ENCODE measurements around the gene TGFB2. TPM values are rescaled to one million over a fixed set of nuclear protein-coding genes. Genes with fewer than 3 reads are reported as not detected.

TGFB2 gene
- total and polyA plus RNA-seq, 2 experiments from 2014 or later = 0.31 to 1.4 TPM

- ATAC-seq (no peak), DNase-seq (ENCODE audit: low spot score) (no peak)
- Histone ChIP-seq H4K20me1 (replicated peaks; ENCODE audit: insufficient read depth) (no peaks in the 10 kb centered on the region), H3K36me3 (ENCODE audit: insufficient read depth) (no peaks in the 10 kb centered on the region; the same call in 1 of the 2 replicates), H3K4me1 (ENCODE audit: insufficient read depth) (no peaks in the 10 kb centered on the region), H3K9me2 (ENCODE audit: insufficient read depth) (no peaks in the 10 kb centered on the region), H3K79me2 (replicated peaks; ENCODE audit: insufficient read depth) (peaks cover 24% of the 10 kb centered on the region), H3K27ac (ENCODE audit: low read depth) (no peak overlapping the region), H2AFZ (no peak overlapping the region), H3K4me2 (no peak overlapping the region), H3F3A (replicated peaks; ENCODE audit: low read depth) (no peaks in the 10 kb centered on the region), H3K27me3 (ENCODE audit: insufficient read depth) (no peaks in the 10 kb centered on the region), H3K4me3 (no peak overlapping the region)
- H3K9me3 Mint-ChIP-seq = no peaks in the 10 kb centered on the region
- peaks cover 34% of the 10 kb centered on the region for H3K36me3 Mint-ChIP-seq (ENCODE audit: low read depth)
- no peak overlapping the region for H3K4me3 Mint-ChIP-seq
- H3K27me3 Mint-ChIP-seq (ENCODE audit: insufficient read depth, low read depth, poor library complexity) = peaks cover 3% of the 10 kb centered on the region
- no peaks in the 10 kb centered on the region; the same call in 2 of the 3 replicates for H3K4me1 Mint-ChIP-seq
- TF ChIP-seq NANOG (IDR thresholded peaks at IDR 0.05; ENCODE audit: borderline replicate concordance) (no peak), JUNB (IDR thresholded peaks at IDR 0.05; ENCODE audit: unreplicated experiment) (no peak), STAT1 (IDR thresholded peaks at IDR 0.05; ENCODE audit: unreplicated experiment) (no peak), CTCF (conservative IDR thresholded peaks at IDR 0.05; ENCODE audit: low read depth in 2 of 2) (no peak), ZNF114 (CRISPR knock-in tag; IDR thresholded peaks at IDR 0.05) (no peak), EZH2phosphoT487 (IDR thresholded peaks at IDR 0.05; ENCODE audit: unreplicated experiment) (no peak), EZH2 (IDR thresholded peaks at IDR 0.05; ENCODE audit: low read depth, unreplicated experiment) (no peak), ZNF331 (CRISPR knock-in tag; IDR thresholded peaks at IDR 0.05; ENCODE audit: low read depth) (no peak), CREB1 (CRISPR knock-in tag; IDR thresholded peaks at IDR 0.05; ENCODE audit: low read depth) (no peak), REST (IDR thresholded peaks at IDR 0.05; ENCODE audit: unreplicated experiment) (no peak), POLR2AphosphoS5 (IDR thresholded peaks at IDR 0.05; ENCODE audit: low read depth) (no peak)
- TF ChIP-seq, protein P1, sequence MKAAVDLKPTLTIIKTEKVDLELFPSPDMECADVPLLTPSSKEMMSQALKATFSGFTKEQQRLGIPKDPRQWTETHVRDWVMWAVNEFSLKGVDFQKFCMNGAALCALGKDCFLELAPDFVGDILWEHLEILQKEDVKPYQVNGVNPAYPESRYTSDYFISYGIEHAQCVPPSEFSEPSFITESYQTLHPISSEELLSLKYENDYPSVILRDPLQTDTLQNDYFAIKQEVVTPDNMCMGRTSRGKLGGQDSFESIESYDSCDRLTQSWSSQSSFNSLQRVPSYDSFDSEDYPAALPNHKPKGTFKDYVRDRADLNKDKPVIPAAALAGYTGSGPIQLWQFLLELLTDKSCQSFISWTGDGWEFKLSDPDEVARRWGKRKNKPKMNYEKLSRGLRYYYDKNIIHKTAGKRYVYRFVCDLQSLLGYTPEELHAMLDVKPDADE (IDR thresholded peaks at IDR 0.05) = no peak
- TF ChIP-seq, protein P2, sequence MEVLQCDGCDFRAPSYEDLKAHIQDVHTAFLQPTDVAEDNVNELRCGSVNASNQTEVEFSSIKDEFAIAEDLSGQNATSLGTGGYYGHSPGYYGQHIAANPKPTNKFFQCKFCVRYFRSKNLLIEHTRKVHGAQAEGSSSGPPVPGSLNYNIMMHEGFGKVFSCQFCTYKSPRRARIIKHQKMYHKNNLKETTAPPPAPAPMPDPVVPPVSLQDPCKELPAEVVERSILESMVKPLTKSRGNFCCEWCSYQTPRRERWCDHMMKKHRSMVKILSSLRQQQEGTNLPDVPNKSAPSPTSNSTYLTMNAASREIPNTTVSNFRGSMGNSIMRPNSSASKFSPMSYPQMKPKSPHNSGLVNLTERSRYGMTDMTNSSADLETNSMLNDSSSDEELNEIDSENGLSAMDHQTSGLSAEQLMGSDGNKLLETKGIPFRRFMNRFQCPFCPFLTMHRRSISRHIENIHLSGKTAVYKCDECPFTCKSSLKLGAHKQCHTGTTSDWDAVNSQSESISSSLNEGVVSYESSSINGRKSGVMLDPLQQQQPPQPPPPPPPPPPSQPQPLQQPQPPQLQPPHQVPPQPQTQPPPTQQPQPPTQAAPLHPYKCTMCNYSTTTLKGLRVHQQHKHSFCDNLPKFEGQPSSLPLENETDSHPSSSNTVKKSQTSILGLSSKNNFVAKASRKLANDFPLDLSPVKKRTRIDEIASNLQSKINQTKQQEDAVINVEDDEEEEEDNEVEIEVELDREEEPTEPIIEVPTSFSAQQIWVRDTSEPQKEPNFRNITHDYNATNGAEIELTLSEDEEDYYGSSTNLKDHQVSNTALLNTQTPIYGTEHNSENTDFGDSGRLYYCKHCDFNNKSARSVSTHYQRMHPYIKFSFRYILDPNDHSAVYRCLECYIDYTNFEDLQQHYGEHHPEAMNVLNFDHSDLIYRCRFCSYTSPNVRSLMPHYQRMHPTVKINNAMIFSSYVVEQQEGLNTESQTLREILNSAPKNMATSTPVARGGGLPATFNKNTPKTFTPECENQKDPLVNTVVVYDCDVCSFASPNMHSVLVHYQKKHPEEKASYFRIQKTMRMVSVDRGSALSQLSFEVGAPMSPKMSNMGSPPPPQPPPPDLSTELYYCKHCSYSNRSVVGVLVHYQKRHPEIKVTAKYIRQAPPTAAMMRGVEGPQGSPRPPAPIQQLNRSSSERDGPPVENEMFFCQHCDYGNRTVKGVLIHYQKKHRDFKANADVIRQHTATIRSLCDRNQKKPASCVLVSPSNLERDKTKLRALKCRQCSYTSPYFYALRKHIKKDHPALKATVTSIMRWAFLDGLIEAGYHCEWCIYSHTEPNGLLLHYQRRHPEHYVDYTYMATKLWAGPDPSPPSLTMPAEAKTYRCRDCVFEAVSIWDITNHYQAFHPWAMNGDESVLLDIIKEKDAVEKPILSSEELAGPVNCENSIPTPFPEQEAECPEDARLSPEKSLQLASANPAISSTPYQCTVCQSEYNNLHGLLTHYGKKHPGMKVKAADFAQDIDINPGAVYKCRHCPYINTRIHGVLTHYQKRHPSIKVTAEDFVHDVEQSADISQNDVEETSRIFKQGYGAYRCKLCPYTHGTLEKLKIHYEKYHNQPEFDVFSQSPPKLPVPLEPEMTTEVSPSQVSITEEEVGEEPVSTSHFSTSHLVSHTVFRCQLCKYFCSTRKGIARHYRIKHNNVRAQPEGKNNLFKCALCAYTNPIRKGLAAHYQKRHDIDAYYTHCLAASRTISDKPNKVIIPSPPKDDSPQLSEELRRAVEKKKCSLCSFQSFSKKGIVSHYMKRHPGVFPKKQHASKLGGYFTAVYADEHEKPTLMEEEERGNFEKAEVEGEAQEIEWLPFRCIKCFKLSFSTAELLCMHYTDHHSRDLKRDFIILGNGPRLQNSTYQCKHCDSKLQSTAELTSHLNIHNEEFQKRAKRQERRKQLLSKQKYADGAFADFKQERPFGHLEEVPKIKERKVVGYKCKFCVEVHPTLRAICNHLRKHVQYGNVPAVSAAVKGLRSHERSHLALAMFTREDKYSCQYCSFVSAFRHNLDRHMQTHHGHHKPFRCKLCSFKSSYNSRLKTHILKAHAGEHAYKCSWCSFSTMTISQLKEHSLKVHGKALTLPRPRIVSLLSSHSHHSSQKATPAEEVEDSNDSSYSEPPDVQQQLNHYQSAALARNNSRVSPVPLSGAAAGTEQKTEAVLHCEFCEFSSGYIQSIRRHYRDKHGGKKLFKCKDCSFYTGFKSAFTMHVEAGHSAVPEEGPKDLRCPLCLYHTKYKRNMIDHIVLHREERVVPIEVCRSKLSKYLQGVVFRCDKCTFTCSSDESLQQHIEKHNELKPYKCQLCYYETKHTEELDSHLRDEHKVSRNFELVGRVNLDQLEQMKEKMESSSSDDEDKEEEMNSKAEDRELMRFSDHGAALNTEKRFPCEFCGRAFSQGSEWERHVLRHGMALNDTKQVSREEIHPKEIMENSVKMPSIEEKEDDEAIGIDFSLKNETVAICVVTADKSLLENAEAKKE (CRISPR knock-in tag; IDR thresholded peaks at IDR 0.05) = no peak
- no peak overlapping the region for H3K27ac Mint-ChIP-seq
Measured at GRCh38 chr1:218322762-218323161, 22.4 kb upstream of the TGFB2 start.

Data from GM23338 (cell line).